Epithelial cell of esophagus (primary cell): Measurements from ENCODE around the gene CDH13.

Experiments used
- DNase-seq: peaks from one replicate; pipeline ENCODE4 v3.0.0; 2010; ENCODE audit warnings: low read depth
- H3K4me3 ChIP-seq: 2 replicates; pipeline ENCODE4 v1.5.1; 2011; ENCODE audit warnings: mild to moderate bottlenecking, low read length, control low read depth
- CTCF ChIP-seq: IDR thresholded peaks from 2 replicates; pipeline ENCODE4 v1.5.1; 2011; ENCODE audit warnings: low read depth, mild to moderate bottlenecking, low read length, control low read depth, inconsistent platforms; ENCODE audit not compliant: insufficient read depth; ENCODE audit errors: missing control alignments

Gene CDH13

GRCh38 chr16:83059237-83059636, 432.5 kb downstream of the CDH13 start:
- peak; percentile 62 for DNase-seq
- no peak for TF ChIP-seq CTCF
- H3K4me3 ChIP-seq: no peak overlapping the region

GRCh38 chr16:83066011-83066410, 439.2 kb downstream of the CDH13 start:
- TF ChIP-seq CTCF: no peak
- DNase-seq: no peak
- no peak overlapping the region for H3K4me3 ChIP-seq

- TF ChIP-seq CTCF: no peak
- H3K4me3 ChIP-seq: no peak overlapping the region
- DNase-seq: no peak
Observed at GRCh38 chr16:83066881-83067280, 440.1 kb downstream of the CDH13 start.

- no peak overlapping the region for H3K4me3 ChIP-seq
- TF ChIP-seq CTCF: peak; percentile 9
- DNase-seq: no peak
Observed at GRCh38 chr16:83068686-83069085, 441.9 kb downstream of the CDH13 start.

GRCh38 chr16:83070416-83071209, 443.8 kb downstream of the CDH13 start:
- no peak overlapping the region for H3K4me3 ChIP-seq
- peak; percentile 29 for DNase-seq
- TF ChIP-seq CTCF: no peak

- H3K4me3 ChIP-seq: no peak overlapping the region
- TF ChIP-seq CTCF: no peak
- no peak for DNase-seq
Observed at GRCh38 chr16:83075956-83076355, 449.2 kb downstream of the CDH13 start.

GRCh38 chr16:83083361-83083760, 456.6 kb downstream of the CDH13 start:
- DNase-seq: no peak
- no peak overlapping the region for H3K4me3 ChIP-seq
- no peak for TF ChIP-seq CTCF
